Tibial artery (tissue), 4 donors: ENCODE measurements around the gene ABCB6.

ENCODE experiments used
- DNase-seq, 2 donors: peaks; one replicate each; pipeline ENCODE4 v3.0.0-alpha.2; 2019
- H3K27ac ChIP-seq, 2 donors: fragments of 200-600 bp; sonication (generic) in 1 of 2; 1 replicate in 1 of 2; 2 replicates in 1 of 2; pipeline ENCODE4 v1.5.1; 2018 to 2019; ENCODE audit warnings: mild to moderate bottlenecking in 1 of 2
- H3K27me3 ChIP-seq, 2 donors: fragments of 200-600 bp; sonication (generic) in 1 of 2; one replicate each; pipeline versions ENCODE4 v1.5.1 to v1.6.0; 2016 to 2019
- H3K36me3 ChIP-seq, 3 donors: fragments of 200-600 bp; sonication (generic) in 2 of 3; one replicate each; pipeline ENCODE4 v1.5.1; 2016 to 2019; ENCODE audit warnings: mild to moderate bottlenecking in 2 of 3
- H3K4me1 ChIP-seq, 4 donors: fragments of 200-600 bp; sonication (generic) in 2 of 4; 1 replicate in 3 of 4; 2 replicates in 1 of 4; pipeline ENCODE4 v1.5.1; 2016 to 2019
- H3K4me3 ChIP-seq, 2 donors: fragments of 200-600 bp; sonication (generic) in 1 of 2; 1 replicate in 1 of 2; 2 replicates in 1 of 2; pipeline ENCODE4 v1.5.1; 2018 to 2019; ENCODE audit warnings: mild to moderate bottlenecking in 2 of 2
- H3K9me3 ChIP-seq, 3 donors: fragments of 200-600 bp; sonication (generic) in 1 of 3; one replicate each; pipeline ENCODE4 v1.5.1; 2016 to 2019
- intact Hi-C: fragments of 100-400 bp; cut with DNase I; formaldehyde crosslinking; loops from one replicate; pipeline ENCODE4 v1.15.0; 2023; ENCODE audit warnings: low total_unique reads
- TF ChIP-seq, protein P1 (sequence below), 2 experiments: fragments of 200-600 bp in 1 of 2; fragments of 450-650 bp in 1 of 2; IDR thresholded peaks; one replicate each; pipeline ENCODE4 v1.5.1; 2017 to 2019; ENCODE audit warnings: antibody characterized with exemption in 2 of 2, mild to moderate bottlenecking in 1 of 2, moderate library complexity in 1 of 2

The ABCB6 gene

DNA sequence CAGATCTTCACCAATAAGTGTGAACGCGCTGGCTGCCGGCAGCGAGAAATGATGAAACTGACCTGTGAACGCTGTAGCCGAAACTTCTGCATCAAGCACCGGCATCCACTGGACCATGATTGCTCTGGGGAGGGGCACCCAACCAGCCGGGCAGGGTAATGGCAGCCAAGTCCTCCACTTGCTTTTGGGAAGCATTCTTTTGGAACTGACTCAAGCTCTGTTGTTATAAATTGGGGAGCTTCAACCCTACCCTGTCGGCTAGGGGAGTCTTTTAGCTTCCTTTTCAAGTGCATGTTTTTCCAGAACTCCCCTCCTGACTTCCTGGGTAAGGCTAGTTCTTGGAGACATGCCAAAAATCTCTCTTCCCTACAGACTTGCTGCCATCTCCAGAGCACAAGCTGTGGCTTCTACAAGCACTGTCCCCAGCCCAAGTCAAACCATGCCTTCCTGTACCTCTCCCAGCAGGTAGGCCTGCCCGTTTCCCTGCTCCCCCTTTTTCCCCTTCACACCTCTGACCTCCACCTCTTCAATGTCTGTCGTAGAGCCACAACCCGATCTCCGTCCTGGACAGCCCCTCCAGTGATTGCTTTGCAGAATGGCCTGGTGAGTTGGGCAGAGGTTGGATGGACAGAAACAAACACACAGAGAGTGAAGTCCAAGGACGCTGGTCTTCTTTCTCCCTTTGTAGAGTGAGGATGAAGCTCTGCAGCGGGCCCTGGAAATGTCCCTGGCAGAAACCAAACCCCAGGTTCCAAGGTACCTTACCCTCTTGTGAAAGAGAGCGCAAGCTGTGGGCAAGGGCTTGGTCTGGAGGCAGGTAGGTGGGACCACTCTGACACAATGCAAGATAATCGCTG lies 10.6 kb downstream of the ABCB6 start:
- peaks cover 0 to 20% (median 15%) of the 10 kb centered on the region in 4 donors for H3K4me1 ChIP-seq
- no peak for DNase-seq
- peak overlapping the region; percentile 91 to 93 for H3K27ac ChIP-seq
- H3K9me3 ChIP-seq: no peaks in the 10 kb centered on the region
- intact Hi-C loops: no loop called here
- peaks cover 28 to 52% (median 37%) of the 10 kb centered on the region in 3 donors for H3K36me3 ChIP-seq
- TF ChIP-seq, protein P1, sequence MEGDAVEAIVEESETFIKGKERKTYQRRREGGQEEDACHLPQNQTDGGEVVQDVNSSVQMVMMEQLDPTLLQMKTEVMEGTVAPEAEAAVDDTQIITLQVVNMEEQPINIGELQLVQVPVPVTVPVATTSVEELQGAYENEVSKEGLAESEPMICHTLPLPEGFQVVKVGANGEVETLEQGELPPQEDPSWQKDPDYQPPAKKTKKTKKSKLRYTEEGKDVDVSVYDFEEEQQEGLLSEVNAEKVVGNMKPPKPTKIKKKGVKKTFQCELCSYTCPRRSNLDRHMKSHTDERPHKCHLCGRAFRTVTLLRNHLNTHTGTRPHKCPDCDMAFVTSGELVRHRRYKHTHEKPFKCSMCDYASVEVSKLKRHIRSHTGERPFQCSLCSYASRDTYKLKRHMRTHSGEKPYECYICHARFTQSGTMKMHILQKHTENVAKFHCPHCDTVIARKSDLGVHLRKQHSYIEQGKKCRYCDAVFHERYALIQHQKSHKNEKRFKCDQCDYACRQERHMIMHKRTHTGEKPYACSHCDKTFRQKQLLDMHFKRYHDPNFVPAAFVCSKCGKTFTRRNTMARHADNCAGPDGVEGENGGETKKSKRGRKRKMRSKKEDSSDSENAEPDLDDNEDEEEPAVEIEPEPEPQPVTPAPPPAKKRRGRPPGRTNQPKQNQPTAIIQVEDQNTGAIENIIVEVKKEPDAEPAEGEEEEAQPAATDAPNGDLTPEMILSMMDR (IDR thresholded peaks at IDR 0.05): no peak
- H3K4me3 ChIP-seq: peak overlapping the region; percentile 74 to 88
- no peaks in the 10 kb centered on the region for H3K27me3 ChIP-seq

DNA sequence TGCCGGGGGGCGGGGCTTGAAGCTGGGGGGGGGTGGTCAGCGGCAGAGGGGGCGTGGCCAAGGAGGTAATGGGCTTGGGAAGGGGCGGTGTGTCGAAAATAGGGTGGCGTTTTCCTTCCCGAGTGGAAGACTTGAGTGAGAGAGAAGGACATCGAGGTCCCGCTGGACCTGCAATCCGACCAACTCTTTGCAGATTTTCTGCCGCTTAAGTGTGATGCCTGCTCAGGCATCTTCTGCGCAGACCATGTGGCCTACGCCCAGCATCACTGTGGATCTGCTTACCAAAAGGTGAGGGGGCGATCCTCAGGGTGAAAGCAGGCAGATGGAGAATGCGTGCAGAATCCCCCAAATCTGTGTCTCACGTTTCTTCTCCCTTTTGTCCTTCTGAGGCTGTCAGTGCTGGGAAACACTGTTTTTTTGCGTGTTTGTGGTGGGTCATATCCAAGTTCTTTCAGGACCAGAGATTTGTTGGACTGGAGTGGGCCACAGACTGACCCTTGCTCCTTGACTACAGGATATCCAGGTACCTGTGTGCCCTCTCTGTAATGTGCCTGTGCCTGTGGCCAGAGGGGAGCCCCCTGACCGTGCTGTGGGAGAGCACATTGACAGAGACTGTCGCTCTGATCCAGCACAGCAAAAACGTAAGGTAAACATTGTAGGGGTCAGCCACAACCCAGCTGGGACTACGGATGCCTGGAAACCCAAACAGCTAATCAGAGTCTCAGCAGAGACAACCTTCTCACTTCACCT lies 11.4 kb downstream of the ABCB6 start:
- Histone ChIP-seq H3K4me1 (peaks cover 0 to 20% (median 15%) of the 10 kb centered on the region in 4 donors), H3K4me3 (peak overlapping the region; percentile 74 to 88), H3K9me3 (no peaks in the 10 kb centered on the region), H3K27ac (peak overlapping the region; percentile 91 to 93), H3K36me3 (peaks cover 22 to 44% (median 29%) of the 10 kb centered on the region in 3 donors), H3K27me3 (no peaks in the 10 kb centered on the region)
- TF ChIP-seq, protein P1 (IDR thresholded peaks at IDR 0.05): no peak
- intact Hi-C loops: no loop called here
- DNase-seq: no peak

DNA sequence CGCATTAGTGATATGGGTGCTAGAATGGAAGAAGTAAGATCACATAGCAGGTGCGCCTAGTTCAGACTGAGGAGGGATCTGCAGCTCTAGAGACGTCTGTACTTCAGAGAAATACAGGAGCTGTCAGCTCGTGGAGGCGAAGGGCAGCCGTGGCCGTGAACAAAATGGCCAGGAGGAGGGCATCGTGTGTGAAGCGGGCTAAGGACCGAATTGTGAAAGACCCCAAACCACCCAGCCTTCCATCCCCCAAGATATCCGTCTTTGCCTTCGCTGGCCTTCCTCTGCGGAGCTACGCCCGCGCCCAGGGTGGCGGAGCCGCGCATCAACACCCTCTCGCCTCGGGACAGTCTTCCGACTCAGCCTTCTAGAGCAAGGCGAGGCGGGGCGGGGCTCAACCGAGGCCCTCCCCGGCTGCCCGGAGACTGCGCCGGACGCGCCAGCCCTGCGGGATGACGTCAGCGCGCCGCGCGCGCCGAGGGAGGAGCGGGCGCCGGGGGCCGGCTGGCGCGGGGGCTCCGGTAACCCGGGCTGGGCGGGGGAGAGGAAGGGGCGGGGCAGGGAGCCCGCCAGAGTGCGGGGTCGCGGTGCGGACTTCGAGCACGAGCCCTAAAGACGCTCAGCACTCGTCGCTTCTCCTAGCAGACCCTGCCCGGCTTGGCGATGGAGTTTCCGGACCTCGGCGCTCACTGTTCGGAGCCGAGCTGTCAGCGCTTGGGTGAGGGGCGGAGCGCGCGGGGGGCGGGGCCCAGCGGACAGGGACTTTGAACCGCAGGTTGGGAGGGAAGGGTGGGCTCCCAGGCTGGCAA lies 12.2 kb downstream of the ABCB6 start, which contains the start of gene ZFAND2B:
Gene ZFAND2B (plus strand): TSS at position 455 of the 806 bp plus-strand sequence. CDS start 206 bp downstream, at position 661.
- H3K4me3 ChIP-seq: peak within 1 kb of the TSS; percentile 74 to 88
- TF ChIP-seq, protein P1 (IDR thresholded peaks at IDR 0.05): peak; percentile 15 to 50
- peaks cover 17 to 36% (median 28%) of the 10 kb centered on the region in 3 donors for H3K36me3 ChIP-seq
- intact Hi-C loops: loop anchor here (1.0 kb wide), 1 partner anchor 12 kb away; the partner anchor contains the start of gene ABCB6
- peak; percentile 95 to 97 for DNase-seq
- H3K27me3 ChIP-seq: no peaks in the 10 kb centered on the region
- no peaks in the 10 kb centered on the region for H3K9me3 ChIP-seq
- H3K4me1 ChIP-seq: peaks cover 0 to 20% (median 15%) of the 10 kb centered on the region in 4 donors
- H3K27ac ChIP-seq: peak within 1 kb of the TSS; percentile 91 to 93

DNA sequence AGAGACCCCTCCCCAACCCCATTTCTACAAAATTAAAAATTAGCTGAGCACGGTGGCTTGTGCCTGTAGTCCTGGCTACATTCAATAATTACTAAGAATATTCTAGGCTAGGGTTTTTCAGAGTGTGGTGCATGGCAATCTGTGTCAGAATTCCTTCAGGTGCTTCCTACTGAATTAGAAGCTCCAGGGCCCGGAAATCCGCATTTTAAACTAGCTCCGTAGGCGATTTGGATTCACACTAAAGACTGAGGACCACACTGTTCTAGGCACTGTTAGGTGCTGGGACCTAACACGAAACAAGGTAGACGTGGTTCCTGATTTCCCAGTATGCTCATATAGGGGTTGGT lies 12.8 kb downstream of the ABCB6 start:
- Histone ChIP-seq H3K4me1 (peaks cover 0 to 20% (median 15%) of the 10 kb centered on the region in 4 donors), H3K27ac (peak overlapping the region; percentile 91 to 93), H3K36me3 (peaks cover 15 to 32% (median 28%) of the 10 kb centered on the region in 3 donors), H3K4me3 (peak overlapping the region; percentile 74 to 88), H3K9me3 (no peaks in the 10 kb centered on the region), H3K27me3 (no peaks in the 10 kb centered on the region)
- intact Hi-C loops: loop anchor here (1.0 kb wide), 1 partner anchor 12 kb away; the partner anchor contains the start of gene ABCB6
- no peak for DNase-seq
- TF ChIP-seq, protein P1 (IDR thresholded peaks at IDR 0.05): no peak

DNA sequence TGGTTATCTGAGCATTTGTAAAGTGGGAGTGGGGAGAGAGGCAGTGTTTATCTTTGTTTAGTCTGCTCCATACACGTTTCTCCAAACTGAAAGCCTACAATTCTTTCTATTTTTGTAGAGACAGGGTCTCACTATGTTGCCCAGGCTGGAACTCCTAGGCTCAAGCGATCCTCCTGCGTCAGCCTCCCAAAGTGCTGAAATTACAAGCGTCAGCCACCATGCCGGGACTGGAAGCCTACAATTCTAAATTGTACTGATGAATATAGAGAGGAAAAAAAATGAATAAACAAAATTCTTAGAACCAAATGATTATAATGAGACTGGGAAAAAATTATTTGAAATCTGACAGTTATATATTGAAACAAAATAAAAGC lies 13.6 kb downstream of the ABCB6 start:
- no peak overlapping the region for H3K4me3 ChIP-seq
- TF ChIP-seq, protein P1 (IDR thresholded peaks at IDR 0.05): no peak
- H3K9me3 ChIP-seq: no peaks in the 10 kb centered on the region
- DNase-seq: no peak
- no peak overlapping the region for H3K27ac ChIP-seq
- intact Hi-C loops: no loop called here
- H3K4me1 ChIP-seq: peaks cover 0 to 20% (median 15%) of the 10 kb centered on the region in 4 donors
- H3K27me3 ChIP-seq: peaks cover 0 to 4% of the 10 kb centered on the region in 2 donors
- peaks cover 7 to 24% (median 24%) of the 10 kb centered on the region in 3 donors for H3K36me3 ChIP-seq
